Gastrocnemius medialis (tissue), 4 donors: ENCODE results near the gene BIN2. TPM values are rescaled to one million over a fixed set of nuclear protein-coding genes. Genes with fewer than 3 reads are reported as not detected.

Experiments used
- ATAC-seq, 2 donors: fragments of 150-250 bp; one replicate each; pipeline ENCODE4 v1.9.1; 2016
- DNase-seq, 2 donors: peaks; one replicate each; pipeline ENCODE4 v3.0.0-alpha.2; 2019
- H3K27ac ChIP-seq, 4 donors: fragments of 200-600 bp; sonication (generic); 1 replicate in 1 of 4; 2 replicates in 3 of 4; pipeline ENCODE4 v1.5.1; 2016 to 2018; ENCODE audit warnings: mild to moderate bottlenecking in 2 of 4, moderate library complexity in 1 of 4
- H3K27me3 ChIP-seq, 3 donors: fragments of 200-600 bp; sonication (generic) in 2 of 3; 1 replicate in 1 of 3; 2 replicates in 2 of 3; pipeline versions ENCODE4 v1.5.1 to v1.6.0; 2016 to 2019; ENCODE audit warnings: mild to moderate bottlenecking in 1 of 3, moderate library complexity in 1 of 3
- H3K36me3 ChIP-seq, 2 donors: fragments of 200-600 bp; sonication (generic) in 1 of 2; one replicate each; pipeline ENCODE4 v1.5.1; 2017 to 2018
- H3K4me1 ChIP-seq, 2 donors: fragments of 200-600 bp; sonication (generic) in 1 of 2; one replicate each; pipeline ENCODE4 v1.5.1; 2016 to 2017; ENCODE audit warnings: mild to moderate bottlenecking in 2 of 2
- H3K4me3 ChIP-seq, 4 donors: fragments of 200-600 bp; sonication (generic) in 3 of 4; 1 replicate in 1 of 4; 2 replicates in 3 of 4; pipeline ENCODE4 v1.5.1; 2016 to 2019; ENCODE audit warnings: mild to moderate bottlenecking in 2 of 4
- H3K9me3 ChIP-seq, 3 donors: fragments of 200-600 bp; sonication (generic) in 2 of 3; 1 replicate in 1 of 3; 2 replicates in 2 of 3; pipeline ENCODE4 v1.5.1; 2016 to 2019
- CTCF ChIP-seq, 5 experiments: fragments of 450-650 bp in 3 of 5; fragments of 200-600 bp in 2 of 5; sonication (generic) in 2 of 5; IDR thresholded peaks in 4 of 5; conservative IDR thresholded peaks in 1 of 5; 1 replicate in 4 of 5; 2 replicates in 1 of 5; pipeline ENCODE4 v1.5.1; 2016 to 2019; ENCODE audit warnings: antibody characterized with exemption in 5 of 5, mild to moderate bottlenecking in 3 of 5, moderate library complexity in 3 of 5
- POLR2A ChIP-seq, 2 donors: fragments of 450-650 bp; IDR thresholded peaks; one replicate each; pipeline ENCODE4 v1.6.1; 2017; ENCODE audit warnings: antibody characterized with exemption in 2 of 2, mild to moderate bottlenecking in 2 of 2, moderate library complexity in 2 of 2
- in situ Hi-C, 4 donors: fragments of 200-750 bp; cut with MboI; loops; one replicate each; pipeline versions ENCODE4 v1.15.0 to v1.8.0; 2017; ENCODE audit warnings: low sequenced_read_pairs in 4 of 4
- intact Hi-C: fragments of 100-400 bp; cut with DNase I; formaldehyde crosslinking; loops from one replicate; pipeline ENCODE4 v1.15.1; 2023; ENCODE audit warnings: low total_unique reads
- total RNA-seq, 4 donors: library from RNA; depleted of rRNA; stranded (reverse); fragments of >200 nt; gene quantifications; one replicate each; pipeline versions ENCODE4 v1.1.0 to v1.2.3, GENCODE V29; 2016

Gene BIN2
- total RNA-seq, 4 donors from 2014 or later: 0.87 to 1.3 (median 1.2) TPM

- Histone ChIP-seq H3K36me3 (no peaks in the 10 kb centered on the region), H3K27me3 (no peaks in the 10 kb centered on the region), H3K4me3 (no peak overlapping the region), H3K4me1 (peaks cover 8 to 9% of the 10 kb centered on the region in 2 donors), H3K27ac (no peak overlapping the region), H3K9me3 (no peaks in the 10 kb centered on the region)
- intact Hi-C loops: no loop called here
- no peak for TF ChIP-seq POLR2A (IDR thresholded peaks at IDR 0.05)
- no peak for TF ChIP-seq CTCF (IDR thresholded peaks at IDR 0.05 in 4 of 5, conservative IDR thresholded peaks at IDR 0.05 in 1 of 5)
- in situ Hi-C loops: no loop called here
- DNase-seq (no peak), ATAC-seq (no peak)
Observed at GRCh38 chr12:51369581-51369980, 45.6 kb upstream of the BIN2 start.

- H3K27ac ChIP-seq: no peak overlapping the region
- no peaks in the 10 kb centered on the region for H3K36me3 ChIP-seq
- H3K4me3 ChIP-seq: no peak overlapping the region
- DNase-seq (peak in 1 of 2 donors; percentile 22), ATAC-seq (no peak)
- in situ Hi-C loops: no loop called here
- H3K9me3 ChIP-seq: no peaks in the 10 kb centered on the region
- intact Hi-C loops: no loop called here
- H3K4me1 ChIP-seq: peaks cover 8 to 9% of the 10 kb centered on the region in 2 donors
- no peak for TF ChIP-seq POLR2A (IDR thresholded peaks at IDR 0.05)
- no peak for TF ChIP-seq CTCF (IDR thresholded peaks at IDR 0.05 in 4 of 5, conservative IDR thresholded peaks at IDR 0.05 in 1 of 5)
- no peaks in the 10 kb centered on the region for H3K27me3 ChIP-seq
Observed at GRCh38 chr12:51368640-51369517, 44.9 kb upstream of the BIN2 start.

DNA sequence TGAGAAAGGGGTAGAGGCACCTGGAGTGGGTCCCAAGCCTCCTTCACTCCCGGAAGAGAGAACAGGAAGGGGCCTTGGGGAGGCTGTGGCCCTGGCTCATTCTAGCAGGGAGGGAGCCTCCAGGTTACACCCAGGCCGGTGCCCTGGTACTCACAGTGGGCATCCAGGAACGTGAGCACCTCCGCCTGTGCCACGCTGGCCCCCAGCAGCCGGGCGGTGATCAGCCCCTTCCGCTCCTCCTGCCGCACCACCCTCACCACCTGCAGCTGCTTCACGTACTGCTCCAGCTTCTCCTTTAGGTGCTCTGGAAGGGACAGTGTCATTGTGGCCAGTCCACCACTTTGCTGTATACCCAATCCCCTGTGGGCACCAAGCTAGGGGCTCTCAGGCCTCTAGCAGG lies 41.3 kb upstream of the BIN2 start:
- DNase-seq (no peak), ATAC-seq (no peak)
- H3K9me3 ChIP-seq: no peaks in the 10 kb centered on the region
- no peaks in the 10 kb centered on the region for H3K27me3 ChIP-seq
- no peak overlapping the region for H3K4me3 ChIP-seq
- TF ChIP-seq CTCF (IDR thresholded peaks at IDR 0.05 in 4 of 5, conservative IDR thresholded peaks at IDR 0.05 in 1 of 5): no peak
- TF ChIP-seq POLR2A (IDR thresholded peaks at IDR 0.05): no peak
- H3K36me3 ChIP-seq: no peaks in the 10 kb centered on the region
- H3K27ac ChIP-seq: no peak overlapping the region
- in situ Hi-C loops (no loop called here), intact Hi-C loops (no loop called here)
- no peaks in the 10 kb centered on the region for H3K4me1 ChIP-seq

- Histone ChIP-seq H3K9me3 (no peaks in the 10 kb centered on the region), H3K4me1 (no peaks in the 10 kb centered on the region), H3K27me3 (no peaks in the 10 kb centered on the region), H3K27ac (no peak overlapping the region), H3K36me3 (no peaks in the 10 kb centered on the region), H3K4me3 (no peak overlapping the region)
- ATAC-seq: no peak
- in situ Hi-C loops (no loop called here), intact Hi-C loops (no loop called here)
- no peak for DNase-seq
- TF ChIP-seq POLR2A (IDR thresholded peaks at IDR 0.05): no peak
- TF ChIP-seq CTCF (IDR thresholded peaks at IDR 0.05 in 4 of 5, conservative IDR thresholded peaks at IDR 0.05 in 1 of 5): no peak
Observed at GRCh38 chr12:51364001-51364400, 40.0 kb upstream of the BIN2 start.
